Parathyroid adenoma (tissue), 2 donors: Measurements from ENCODE around the gene C1QTNF6.

Experiments
- H2AFZ ChIP-seq: fragments of 300-600 bp; sonication (generic); one replicate; pipeline ENCODE4 v1.7.0; 2017; ENCODE audit warnings: antibody characterized with exemption, mild to moderate bottlenecking
- H3K27ac ChIP-seq: fragments of 300-600 bp; sonication (generic); one replicate; pipeline ENCODE4 v1.7.0; 2017
- H3K27me3 ChIP-seq: fragments of 300-600 bp; sonication (generic); one replicate; pipeline ENCODE4 v1.7.0; 2017; ENCODE audit warnings: low read length; ENCODE audit not compliant: control insufficient read depth, insufficient read depth
- H3K36me3 ChIP-seq: fragments of 300-600 bp; sonication (generic); one replicate; pipeline ENCODE4 v1.7.0; 2017; ENCODE audit warnings: low read length; ENCODE audit not compliant: control insufficient read depth, insufficient read depth
- H3K4me1 ChIP-seq: fragments of 300-600 bp; sonication (generic); one replicate; pipeline ENCODE4 v1.7.0; 2017; ENCODE audit warnings: control low read depth
- H3K4me2 ChIP-seq: fragments of 300-600 bp; sonication (generic); one replicate; pipeline ENCODE4 v1.7.0; 2017; ENCODE audit warnings: low read length
- H3K4me3 ChIP-seq: fragments of 300-600 bp; sonication (generic); one replicate; pipeline ENCODE4 v1.7.0; 2017; ENCODE audit warnings: low read depth, low read length
- H3K79me2 ChIP-seq: fragments of 300-600 bp; sonication (generic); one replicate; pipeline ENCODE4 v1.7.0; 2017; ENCODE audit warnings: control low read depth
- H3K9ac ChIP-seq: fragments of 300-600 bp; sonication (generic); one replicate; pipeline ENCODE4 v1.7.0; 2017; ENCODE audit warnings: mild to moderate bottlenecking
- H3K9me3 ChIP-seq: fragments of 300-600 bp; sonication (generic); one replicate; pipeline ENCODE4 v1.7.0; 2017; ENCODE audit warnings: low read length; ENCODE audit not compliant: control insufficient read depth
- TF ChIP-seq, protein P1 (sequence below): fragments of 300-600 bp; sonication (generic); IDR thresholded peaks from one replicate; pipeline ENCODE4 v1.7.0; 2017; ENCODE audit warnings: antibody characterized with exemption, mild to moderate bottlenecking
- donor health status: primary hyperparathyroidism.

Gene C1QTNF6

DNA sequence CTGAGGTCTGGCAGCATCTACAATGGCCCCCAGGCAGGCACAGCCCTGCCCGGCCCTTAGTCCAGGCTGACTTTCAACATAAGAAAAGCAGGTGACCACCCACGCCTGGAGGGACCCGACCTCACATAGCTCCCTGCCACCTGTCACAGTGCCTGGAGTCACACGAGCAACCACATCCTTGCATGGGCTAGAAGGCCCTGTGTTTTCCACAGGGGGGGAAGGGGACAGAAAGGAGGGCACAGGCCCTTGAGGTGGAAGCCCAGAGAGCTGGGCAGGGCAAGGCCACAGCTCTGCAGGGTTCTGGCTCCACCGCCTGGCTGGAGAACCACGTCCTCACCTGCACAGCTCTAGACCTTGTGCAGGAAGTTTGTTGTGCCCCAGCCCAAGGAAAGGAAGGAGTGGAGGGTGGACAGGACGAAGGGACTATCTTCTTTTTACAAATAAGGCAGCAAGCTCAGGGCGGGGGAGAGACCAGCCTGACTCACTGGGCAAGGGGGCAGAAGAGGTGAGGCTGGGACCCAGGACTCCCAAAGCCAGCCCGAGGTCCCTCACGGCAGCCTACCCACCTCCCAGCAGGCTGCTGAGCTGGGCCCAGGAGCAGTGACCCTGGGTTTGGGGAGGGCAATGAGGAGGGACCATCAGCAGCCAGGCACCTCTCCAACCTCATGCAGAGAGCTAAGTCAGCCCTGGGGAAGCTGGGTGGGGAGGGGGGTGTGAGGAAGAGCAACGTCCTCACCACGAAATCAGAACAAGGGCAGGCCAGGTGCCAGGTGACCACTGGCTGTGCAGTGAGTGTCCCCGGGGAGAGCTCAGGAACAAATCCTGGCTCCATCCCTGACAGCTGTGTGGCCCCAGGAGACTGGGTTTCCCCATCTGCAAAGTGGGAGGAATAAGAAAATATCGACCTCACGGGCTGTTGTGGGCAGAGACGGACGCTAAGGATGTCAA lies 4.3 kb downstream of the C1QTNF6 start:
- Histone ChIP-seq H2AFZ (no peak overlapping the region), H3K36me3 (no peaks in the 10 kb centered on the region), H3K4me1 (peaks cover 22% of the 10 kb centered on the region), H3K9ac (no peak overlapping the region), H3K79me2 (no peaks in the 10 kb centered on the region), H3K4me3 (no peak overlapping the region), H3K27me3 (no peaks in the 10 kb centered on the region), H3K4me2 (no peak overlapping the region), H3K9me3 (no peaks in the 10 kb centered on the region), H3K27ac (no peak overlapping the region)
- TF ChIP-seq, protein P1, sequence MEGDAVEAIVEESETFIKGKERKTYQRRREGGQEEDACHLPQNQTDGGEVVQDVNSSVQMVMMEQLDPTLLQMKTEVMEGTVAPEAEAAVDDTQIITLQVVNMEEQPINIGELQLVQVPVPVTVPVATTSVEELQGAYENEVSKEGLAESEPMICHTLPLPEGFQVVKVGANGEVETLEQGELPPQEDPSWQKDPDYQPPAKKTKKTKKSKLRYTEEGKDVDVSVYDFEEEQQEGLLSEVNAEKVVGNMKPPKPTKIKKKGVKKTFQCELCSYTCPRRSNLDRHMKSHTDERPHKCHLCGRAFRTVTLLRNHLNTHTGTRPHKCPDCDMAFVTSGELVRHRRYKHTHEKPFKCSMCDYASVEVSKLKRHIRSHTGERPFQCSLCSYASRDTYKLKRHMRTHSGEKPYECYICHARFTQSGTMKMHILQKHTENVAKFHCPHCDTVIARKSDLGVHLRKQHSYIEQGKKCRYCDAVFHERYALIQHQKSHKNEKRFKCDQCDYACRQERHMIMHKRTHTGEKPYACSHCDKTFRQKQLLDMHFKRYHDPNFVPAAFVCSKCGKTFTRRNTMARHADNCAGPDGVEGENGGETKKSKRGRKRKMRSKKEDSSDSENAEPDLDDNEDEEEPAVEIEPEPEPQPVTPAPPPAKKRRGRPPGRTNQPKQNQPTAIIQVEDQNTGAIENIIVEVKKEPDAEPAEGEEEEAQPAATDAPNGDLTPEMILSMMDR = no peak

DNA sequence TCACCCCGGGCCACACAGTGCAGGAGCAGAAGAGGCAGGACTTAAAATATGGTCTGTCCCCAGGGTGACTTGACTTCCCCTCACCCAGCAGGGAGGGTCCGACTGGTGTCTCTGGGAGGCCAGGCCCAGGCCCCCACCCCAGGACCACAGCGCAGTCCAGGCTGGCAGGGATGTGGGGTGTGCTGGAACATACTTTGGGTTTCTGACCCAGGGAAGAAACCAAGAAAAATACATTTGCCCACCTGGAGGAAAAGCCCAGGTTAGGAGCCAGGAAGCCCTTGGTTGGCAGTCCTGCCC lies 5.2 kb downstream of the C1QTNF6 start:
- TF ChIP-seq, protein P1 = no peak
- Histone ChIP-seq H3K79me2 (no peaks in the 10 kb centered on the region), H3K27me3 (no peaks in the 10 kb centered on the region), H2AFZ (no peak overlapping the region), H3K4me1 (peaks cover 24% of the 10 kb centered on the region), H3K9me3 (no peaks in the 10 kb centered on the region), H3K36me3 (no peaks in the 10 kb centered on the region), H3K4me2 (no peak overlapping the region), H3K27ac (no peak overlapping the region), H3K4me3 (no peak overlapping the region), H3K9ac (no peak overlapping the region)

DNA sequence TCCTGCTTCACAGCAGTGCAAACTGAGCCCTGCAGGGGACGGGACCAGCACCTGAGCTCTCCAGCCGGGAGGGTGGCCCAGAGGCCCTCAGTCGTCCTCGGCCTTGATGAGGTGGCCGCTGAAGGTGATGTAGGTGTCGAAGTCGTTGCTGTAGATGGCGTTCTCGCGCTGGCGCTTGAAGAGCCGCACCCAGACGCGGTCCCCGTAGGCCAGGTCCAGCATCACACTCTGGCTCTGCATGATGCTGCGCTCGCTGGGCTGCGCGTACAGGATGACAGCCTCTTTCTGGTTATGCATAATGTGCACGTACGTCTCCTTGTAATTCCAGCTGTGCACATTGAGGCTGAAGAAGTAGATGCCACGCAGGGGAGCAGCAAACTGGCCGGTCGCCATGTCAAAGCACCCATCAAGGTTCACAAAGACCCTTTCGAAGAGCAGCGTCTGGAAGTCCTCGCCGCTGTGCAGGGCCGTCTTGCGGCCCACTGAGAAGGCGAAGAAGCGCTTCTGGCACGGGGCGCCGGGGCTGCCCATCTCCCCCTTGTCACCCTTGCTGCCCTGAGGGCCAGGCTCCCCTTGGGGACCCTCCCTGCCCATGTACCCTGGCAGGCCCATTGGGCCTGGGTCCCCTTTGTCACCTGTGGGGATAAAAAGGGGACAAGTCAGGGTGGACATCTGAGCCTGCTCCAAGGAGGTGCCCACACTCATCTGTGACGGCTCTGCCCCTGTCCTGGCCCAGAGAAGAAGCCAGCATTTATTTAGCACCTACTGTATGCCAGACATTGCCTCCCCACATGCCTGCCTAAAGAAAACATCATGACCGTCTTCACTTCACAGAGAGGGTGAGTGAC lies 5.7 kb downstream of the C1QTNF6 start:
- H3K9me3 ChIP-seq = no peaks in the 10 kb centered on the region
- no peaks in the 10 kb centered on the region for H3K27me3 ChIP-seq
- no peak overlapping the region for H2AFZ ChIP-seq
- peaks cover 18% of the 10 kb centered on the region for H3K4me1 ChIP-seq
- H3K79me2 ChIP-seq = no peaks in the 10 kb centered on the region
- no peak overlapping the region for H3K27ac ChIP-seq
- H3K36me3 ChIP-seq = no peaks in the 10 kb centered on the region
- no peak overlapping the region for H3K4me2 ChIP-seq
- no peak overlapping the region for H3K4me3 ChIP-seq
- H3K9ac ChIP-seq = no peak overlapping the region
- TF ChIP-seq, protein P1 = no peak

DNA sequence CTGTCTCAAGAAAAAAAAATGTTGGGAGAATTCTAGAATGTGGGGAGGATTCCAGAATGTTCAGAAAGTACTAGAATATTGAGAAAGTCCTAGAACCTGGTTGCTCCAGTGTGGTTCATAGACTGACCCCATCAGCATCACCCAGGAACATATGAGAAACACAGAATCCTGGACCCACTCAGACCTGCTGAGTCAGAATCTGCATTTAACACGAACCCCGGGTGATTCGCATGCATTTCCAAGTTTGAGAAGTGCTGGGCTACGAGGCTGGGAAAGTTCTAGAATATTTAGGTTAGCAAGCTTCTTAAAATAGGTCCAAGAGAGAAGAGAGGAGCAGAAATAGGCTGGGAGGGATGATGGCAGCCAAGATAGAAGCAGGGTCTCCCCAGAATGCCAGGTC lies 6.4 kb downstream of the C1QTNF6 start:
- Histone ChIP-seq H3K9me3 (no peaks in the 10 kb centered on the region), H3K4me2 (no peak overlapping the region), H3K4me3 (no peak overlapping the region), H3K27ac (no peak overlapping the region), H3K79me2 (no peaks in the 10 kb centered on the region), H3K27me3 (no peaks in the 10 kb centered on the region), H3K36me3 (no peaks in the 10 kb centered on the region), H3K4me1 (peaks cover 19% of the 10 kb centered on the region), H3K9ac (no peak overlapping the region), H2AFZ (no peak overlapping the region)
- TF ChIP-seq, protein P1 = no peak
